WTC11 (cell line): ENCODE data around the gene GNRHR. TPM values are rescaled to one million over a fixed set of nuclear protein-coding genes. Genes with fewer than 3 reads are reported as not detected.

ENCODE experiments used
- ATAC-seq: fragments of 200-7000 bp; cut with Tn5 transposase; 2 replicates; pipeline ENCODE4 v1.10.0; 2021; ENCODE audit warnings: mild to moderate bottlenecking, moderate library complexity
- CTCF ChIA-PET: fragments of 300-600 bp; sonication (Branson Sonifier 250); formaldehyde crosslinking; loops from one replicate; lab custom pipeline; 2021; ENCODE audit warnings: antibody characterized with exemption; lab: Charles Lee
- POLR2A ChIA-PET: fragments of 350-600 bp; sonication (Branson Sonifier 250); formaldehyde crosslinking; loops from one replicate; lab custom pipeline; 2021; ENCODE audit warnings: antibody characterized with exemption; lab: Charles Lee
- DNase-seq: peaks from one replicate; pipeline ENCODE4 v3.0.0; 2021; ENCODE audit warnings: low spot score
- H3K27ac Mint-ChIP-seq: 2 replicates; pipeline ENCODE4 v1.8.0; 2021; ENCODE audit warnings: mixed read lengths
- H3K27me3 Mint-ChIP-seq: 2 replicates; pipeline ENCODE4 v1.8.0; 2021; ENCODE audit warnings: low read depth, mild to moderate bottlenecking, moderate library complexity, mixed read lengths
- H3K36me3 Mint-ChIP-seq: 2 replicates; pipeline ENCODE4 v1.8.0; 2021; ENCODE audit warnings: mixed read lengths
- H3K4me1 Mint-ChIP-seq: 2 replicates; pipeline ENCODE4 v1.8.0; 2022; ENCODE audit warnings: mixed read lengths
- H3K4me3 Mint-ChIP-seq: 2 replicates; pipeline ENCODE4 v1.8.0; 2021; ENCODE audit warnings: mild to moderate bottlenecking, moderate library complexity, mixed read lengths
- H3K9me3 Mint-ChIP-seq: 2 replicates; pipeline ENCODE4 v1.8.0; 2021; ENCODE audit warnings: mixed read lengths
- AR ChIP-seq: fragments of 250-450 bp; sonication (Bioruptor Pico); IDR thresholded peaks from 2 replicates; pipeline ENCODE4 v1.9.0; 2021; ENCODE audit warnings: mild to moderate bottlenecking
- ATF1 ChIP-seq: sonication (generic); formaldehyde crosslinking; IDR thresholded peaks from 2 replicates; pipeline ENCODE4 v1.8.1; 2023; ENCODE audit warnings: mild to moderate bottlenecking, moderate library complexity, missing genetic modification reagents
- ATF2 ChIP-seq: sonication (generic); formaldehyde crosslinking; IDR thresholded peaks from 2 replicates; pipeline ENCODE4 v1.8.1; 2022; ENCODE audit warnings: low read depth, missing genetic modification reagents, borderline replicate concordance
- ATF3 ChIP-seq: sonication (generic); formaldehyde crosslinking; conservative IDR thresholded peaks from 2 replicates; pipeline ENCODE4 v1.8.1; 2022; ENCODE audit warnings: mild to moderate bottlenecking, missing genetic modification reagents
- CREM ChIP-seq: sonication (generic); formaldehyde crosslinking; IDR thresholded peaks from 2 replicates; pipeline ENCODE4 v1.8.1; 2022; ENCODE audit warnings: mild to moderate bottlenecking, missing genetic modification reagents, moderate library complexity
- CTCF ChIP-seq: fragments of 200-600 bp; IDR thresholded peaks from 2 replicates; pipeline ENCODE4 v1.8.0; 2022; ENCODE audit warnings: antibody characterized with exemption
- ELF4 ChIP-seq: sonication (generic); formaldehyde crosslinking; IDR thresholded peaks from 2 replicates; pipeline ENCODE4 v1.8.1; 2022; ENCODE audit warnings: low read depth, mild to moderate bottlenecking, moderate library complexity, missing genetic modification reagents
- FOXP4 ChIP-seq: sonication (generic); formaldehyde crosslinking; IDR thresholded peaks from 2 replicates; pipeline ENCODE4 v1.8.0; 2022; ENCODE audit warnings: mild to moderate bottlenecking, missing genetic modification reagents
- JAZF1 ChIP-seq: fragments of 250-450 bp; sonication (Bioruptor Pico); IDR thresholded peaks from 2 replicates; pipeline ENCODE4 v1.9.0; 2021; ENCODE audit warnings: moderate library complexity, mild to moderate bottlenecking, inconsistent platforms
- JUN ChIP-seq: sonication (generic); formaldehyde crosslinking; IDR thresholded peaks from 2 replicates; pipeline ENCODE4 v1.8.0; 2023; ENCODE audit warnings: mild to moderate bottlenecking, missing genetic modification reagents
- MAX ChIP-seq: sonication (generic); formaldehyde crosslinking; IDR thresholded peaks from 2 replicates; pipeline ENCODE4 v1.8.0; 2022; ENCODE audit warnings: mild to moderate bottlenecking, missing genetic modification reagents
- MLX ChIP-seq: sonication (generic); formaldehyde crosslinking; IDR thresholded peaks from 2 replicates; pipeline ENCODE4 v1.8.1; 2023; ENCODE audit warnings: mild to moderate bottlenecking, missing genetic modification reagents, moderate library complexity
- MYBL2 ChIP-seq: sonication (generic); formaldehyde crosslinking; IDR thresholded peaks from 2 replicates; pipeline ENCODE4 v1.8.1; 2023; ENCODE audit warnings: mild to moderate bottlenecking, moderate library complexity, missing genetic modification reagents
- NR3C1 ChIP-seq: sonication (generic); formaldehyde crosslinking; conservative IDR thresholded peaks from 2 replicates; pipeline ENCODE4 v1.8.1; 2023; ENCODE audit warnings: low read depth, mild to moderate bottlenecking, missing genetic modification reagents
- TP53 ChIP-seq: sonication (generic); formaldehyde crosslinking; IDR thresholded peaks from 2 replicates; pipeline ENCODE4 v1.8.1; 2023; ENCODE audit warnings: mild to moderate bottlenecking, missing genetic modification reagents
- USF2 ChIP-seq: sonication (generic); formaldehyde crosslinking; IDR thresholded peaks from 2 replicates; pipeline ENCODE4 v1.8.1; 2023; ENCODE audit warnings: mild to moderate bottlenecking, missing genetic modification reagents, moderate library complexity
- ZMAT4 ChIP-seq: fragments of 250-450 bp; sonication (Bioruptor Pico); IDR thresholded peaks from 2 replicates; pipeline ENCODE4 v1.9.0; 2021; ENCODE audit warnings: mild to moderate bottlenecking
- ZNF425 ChIP-seq: fragments of 250-450 bp; sonication (Bioruptor Pico); conservative IDR thresholded peaks from 2 replicates; pipeline ENCODE4 v1.9.0; 2021; ENCODE audit warnings: mild to moderate bottlenecking
- ZNF512 ChIP-seq: sonication (generic); formaldehyde crosslinking; IDR thresholded peaks from 2 replicates; pipeline ENCODE4 v1.8.1; 2022; ENCODE audit warnings: missing genetic modification reagents, borderline replicate concordance
- total RNA-seq: library from RNA; stranded (reverse); gene quantifications from 3 replicates; pipeline ENCODE4 v1.2.3, GENCODE V29; 2021

The GNRHR gene
- total RNA-seq, 1 experiment from 2014 or later, result not detected

- no peak for TF ChIP-seq MLX
- TF ChIP-seq ZNF425, result no peak
- no peak for TF ChIP-seq AR (CRISPR knock-in tag)
- TF ChIP-seq USF2, result no peak
- no peaks in the 10 kb centered on the region for H3K27me3 Mint-ChIP-seq
- POLR2A ChIA-PET, result no interaction called here
- no peak for DNase-seq
- H3K4me3 Mint-ChIP-seq, result no peak overlapping the region
- ATAC-seq, result no peak
- H3K9me3 Mint-ChIP-seq, result no peaks in the 10 kb centered on the region
- no peaks in the 10 kb centered on the region for H3K4me1 Mint-ChIP-seq
- H3K36me3 Mint-ChIP-seq, result no peaks in the 10 kb centered on the region
- H3K27ac Mint-ChIP-seq, result no peak overlapping the region
- CTCF ChIA-PET, result no interaction called here
Observed at GRCh38 chr4:67785528-67785927, 31.3 kb upstream of the GNRHR start.

- H3K9me3 Mint-ChIP-seq, result no peaks in the 10 kb centered on the region
- H3K27ac Mint-ChIP-seq, result no peak overlapping the region
- ChIA-PET POLR2A (no interaction called here), CTCF (no interaction called here)
- H3K4me3 Mint-ChIP-seq, result no peak overlapping the region
- H3K36me3 Mint-ChIP-seq, result no peaks in the 10 kb centered on the region
- peaks cover 5% of the 10 kb centered on the region; the same call in 1 of the 2 replicates for H3K4me1 Mint-ChIP-seq
- ATAC-seq (no peak), DNase-seq (no peak)
- H3K27me3 Mint-ChIP-seq, result no peaks in the 10 kb centered on the region
- TF ChIP-seq FOXP4 (CRISPR knock-in tag), result no peak
- TF ChIP-seq MAX (CRISPR knock-in tag), result no peak
- TF ChIP-seq JUN, result no peak
- TF ChIP-seq CTCF, result no peak
- TF ChIP-seq ELF4 (CRISPR knock-in tag), result no peak
- no peak for TF ChIP-seq MYBL2
- TF ChIP-seq ATF3 (CRISPR knock-in tag), result no peak
- TF ChIP-seq TP53 (CRISPR knock-in tag), result no peak
- TF ChIP-seq JAZF1, result no peak
- no peak for TF ChIP-seq ATF2 (CRISPR knock-in tag)
- TF ChIP-seq ATF1 (CRISPR knock-in tag), result no peak
- no peak for TF ChIP-seq ZMAT4 (CRISPR knock-in tag)
- TF ChIP-seq ZNF512, result no peak
- TF ChIP-seq MLX, result no peak
- TF ChIP-seq CREM (CRISPR knock-in tag), result no peak
- TF ChIP-seq NR3C1 (CRISPR knock-in tag), result no peak
Observed at GRCh38 chr4:67779631-67780030, 25.4 kb upstream of the GNRHR start.
